Right atrium auricular region (tissue), 2 donors: Measurements from ENCODE around the gene ERICH6B. TPM values are rescaled to one million over a fixed set of nuclear protein-coding genes. Genes with fewer than 3 reads are reported as not detected.

Experiments used
- DNase-seq: peaks from one replicate; pipeline ENCODE4 v3.0.0-alpha.2; 2019; ENCODE audit warnings: low spot score
- H3K27ac ChIP-seq, 2 donors: fragments of 200-600 bp; sonication (generic); 1 replicate in 1 of 2; 2 replicates in 1 of 2; pipeline ENCODE4 v1.5.1; 2016 to 2019
- H3K27me3 ChIP-seq, 2 donors: fragments of 200-600 bp; sonication (generic); one replicate each; pipeline versions ENCODE4 v1.5.1 to v1.6.0; 2017 to 2019
- H3K36me3 ChIP-seq: fragments of 200-600 bp; sonication (generic); one replicate; pipeline ENCODE4 v1.5.1; 2016
- H3K4me1 ChIP-seq, 2 donors: fragments of 200-600 bp; sonication (generic); one replicate each; pipeline versions ENCODE4 v1.5.1 to v1.6.0; 2017 to 2019
- H3K4me3 ChIP-seq, 2 donors: fragments of 200-600 bp; sonication (generic); 1 replicate in 1 of 2; 2 replicates in 1 of 2; pipeline ENCODE4 v1.5.1; 2017 to 2019; ENCODE audit warnings: mild to moderate bottlenecking in 1 of 2, moderate library complexity in 1 of 2
- H3K9me3 ChIP-seq, 2 donors: fragments of 200-600 bp; sonication (generic); one replicate each; pipeline ENCODE4 v1.5.1; 2019
- CTCF ChIP-seq, 2 donors: fragments of 200-600 bp; sonication (generic); IDR thresholded peaks; one replicate each; pipeline ENCODE4 v1.5.1; 2019; ENCODE audit warnings: antibody characterized with exemption in 2 of 2
- total RNA-seq, 2 donors: library from RNA; depleted of rRNA; stranded (reverse); fragments of >200 nt; gene quantifications; one replicate each; pipeline ENCODE4 v1.1.0, GENCODE V29; 2016

ERICH6B gene
- total RNA-seq, 2 donors from 2014 or later = not detected

GRCh38 chr13:45596800-45597475, 18.6 kb downstream of the ERICH6B start:
- Histone ChIP-seq H3K36me3 (no peaks in the 10 kb centered on the region), H3K4me3 (no peak overlapping the region), H3K27ac (no peak overlapping the region), H3K4me1 (peaks cover 0 to under 1% of the 10 kb centered on the region in 2 donors), H3K27me3 (no peaks in the 10 kb centered on the region), H3K9me3 (no peaks in the 10 kb centered on the region)
- DNase-seq = no peak
- TF ChIP-seq CTCF (IDR thresholded peaks at IDR 0.05) = no peak

GRCh38 chr13:45595965-45596364, 19.6 kb downstream of the ERICH6B start:
- H3K9me3 ChIP-seq = no peaks in the 10 kb centered on the region
- H3K36me3 ChIP-seq = no peaks in the 10 kb centered on the region
- no peaks in the 10 kb centered on the region for H3K27me3 ChIP-seq
- no peak for TF ChIP-seq CTCF (IDR thresholded peaks at IDR 0.05)
- H3K27ac ChIP-seq = no peak overlapping the region
- DNase-seq = no peak
- H3K4me3 ChIP-seq = no peak overlapping the region
- no peaks in the 10 kb centered on the region for H3K4me1 ChIP-seq

GRCh38 chr13:45594764-45595163, 20.8 kb downstream of the ERICH6B start:
- no peak overlapping the region for H3K27ac ChIP-seq
- H3K27me3 ChIP-seq = no peaks in the 10 kb centered on the region
- H3K36me3 ChIP-seq = no peaks in the 10 kb centered on the region
- no peaks in the 10 kb centered on the region for H3K4me1 ChIP-seq
- H3K4me3 ChIP-seq = no peak overlapping the region
- H3K9me3 ChIP-seq = no peaks in the 10 kb centered on the region
- no peak for DNase-seq
- TF ChIP-seq CTCF (IDR thresholded peaks at IDR 0.05) = no peak

GRCh38 chr13:45594227-45594626, 21.3 kb downstream of the ERICH6B start:
- no peak for TF ChIP-seq CTCF (IDR thresholded peaks at IDR 0.05)
- DNase-seq = no peak
- no peaks in the 10 kb centered on the region for H3K36me3 ChIP-seq
- H3K27me3 ChIP-seq = no peaks in the 10 kb centered on the region
- H3K4me1 ChIP-seq = no peaks in the 10 kb centered on the region
- H3K9me3 ChIP-seq = no peaks in the 10 kb centered on the region
- no peak overlapping the region for H3K4me3 ChIP-seq
- H3K27ac ChIP-seq = no peak overlapping the region

GRCh38 chr13:45592758-45593157, 22.8 kb downstream of the ERICH6B start:
- no peak for DNase-seq
- no peak overlapping the region for H3K27ac ChIP-seq
- no peak for TF ChIP-seq CTCF (IDR thresholded peaks at IDR 0.05)
- H3K36me3 ChIP-seq = no peaks in the 10 kb centered on the region
- H3K4me1 ChIP-seq = no peaks in the 10 kb centered on the region
- H3K4me3 ChIP-seq = no peak overlapping the region
- no peaks in the 10 kb centered on the region for H3K27me3 ChIP-seq
- no peaks in the 10 kb centered on the region for H3K9me3 ChIP-seq

- TF ChIP-seq CTCF (IDR thresholded peaks at IDR 0.05) = no peak
- Histone ChIP-seq H3K9me3 (no peaks in the 10 kb centered on the region), H3K4me3 (no peak overlapping the region), H3K27me3 (no peaks in the 10 kb centered on the region), H3K4me1 (no peaks in the 10 kb centered on the region), H3K36me3 (no peaks in the 10 kb centered on the region), H3K27ac (no peak overlapping the region)
- no peak for DNase-seq
These were observed 25.5 kb downstream of the ERICH6B start for GRCh38 chr13:45590066-45590465.
